Anterior cingulate cortex (tissue), 58 donors: ENCODE measurements around the gene HYOU1.
A peak's percentile ranks its signal among the peaks of the same experiment; 100 is the strongest.
"Not testable (repeated sequence)": the region's sequence is repeated elsewhere in the genome, so short reads cannot be mapped to it uniquely, and the experiment has no call there.

Source experiments
- DNase-seq, 58 donors: peaks; one replicate each; lab custom pipeline; 2025; lab: John Stamatoyannopoulos, UW

Gene HYOU1

DNA sequence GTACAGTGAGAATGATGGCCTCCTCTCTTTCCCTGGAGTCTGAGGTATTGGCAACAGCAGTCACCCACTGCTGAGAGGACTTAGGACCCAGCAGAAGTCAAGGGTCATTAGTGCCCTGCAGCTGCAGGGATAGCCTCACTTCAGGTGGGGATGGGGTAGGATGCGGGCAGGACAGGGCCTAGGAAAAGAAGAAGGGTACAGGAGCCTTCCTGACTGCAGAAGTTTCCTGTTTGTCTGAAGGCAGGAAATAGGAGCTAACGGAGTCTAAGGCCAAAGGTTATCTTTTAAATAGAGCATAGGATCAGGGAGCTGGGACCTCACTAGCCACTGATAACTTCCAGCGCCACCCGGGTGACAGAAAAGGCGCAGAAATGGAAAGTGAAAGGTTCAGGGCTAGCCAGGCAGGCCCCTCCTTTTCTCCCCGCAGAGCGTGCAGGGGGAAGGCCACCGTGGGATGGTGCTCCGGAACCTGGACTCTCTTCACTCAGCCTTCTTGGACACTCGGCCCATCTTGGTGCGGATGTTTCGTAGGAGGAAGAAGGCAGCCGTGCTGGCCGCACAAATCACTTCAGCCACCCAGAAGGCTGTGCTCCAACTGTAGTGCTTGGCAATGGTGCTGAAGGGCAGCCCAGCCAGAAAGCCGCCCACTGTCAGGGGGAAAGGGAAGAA lies 32.4 kb downstream of the HYOU1 start:
- no peak for DNase-seq

DNA sequence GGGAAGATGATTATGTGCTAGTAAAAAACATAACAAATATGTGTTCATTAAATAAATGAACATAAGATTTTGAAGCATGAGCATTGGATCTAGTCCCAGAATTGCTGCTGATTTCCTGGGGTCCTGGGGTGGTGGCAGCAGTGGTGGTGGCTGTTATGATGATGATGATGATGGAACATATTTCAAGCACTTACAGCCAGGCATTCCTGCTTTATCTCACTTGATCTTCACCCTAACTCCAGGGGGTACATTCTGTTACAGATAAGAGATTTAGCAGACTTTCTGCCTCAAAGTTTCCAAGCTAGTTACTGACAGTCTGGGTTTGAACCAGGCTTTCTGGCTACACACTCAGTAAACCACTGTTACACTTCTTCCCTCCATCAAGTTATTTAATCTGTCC lies 33.3 kb downstream of the HYOU1 start:
- DNase-seq = no peak

DNA sequence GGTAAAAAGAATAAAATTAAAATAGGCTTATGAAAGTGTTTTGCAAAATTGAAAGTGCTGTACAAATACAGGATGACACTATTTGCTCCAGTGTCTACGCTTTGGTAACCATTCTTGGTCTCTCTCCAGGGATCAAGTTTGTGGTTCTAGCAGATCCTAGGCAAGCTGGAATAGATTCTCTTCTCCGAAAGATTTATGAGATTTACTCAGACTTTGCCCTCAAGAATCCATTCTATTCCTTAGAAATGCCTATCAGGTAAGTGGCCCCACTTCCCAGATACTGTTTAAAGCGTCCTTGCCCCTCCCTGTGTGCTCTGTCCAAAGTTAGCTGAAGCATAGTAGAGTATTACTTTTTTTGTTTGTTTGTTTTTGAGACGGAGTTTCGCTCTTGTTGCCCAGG lies 35.4 kb downstream of the HYOU1 start:
- no peak for DNase-seq

DNA sequence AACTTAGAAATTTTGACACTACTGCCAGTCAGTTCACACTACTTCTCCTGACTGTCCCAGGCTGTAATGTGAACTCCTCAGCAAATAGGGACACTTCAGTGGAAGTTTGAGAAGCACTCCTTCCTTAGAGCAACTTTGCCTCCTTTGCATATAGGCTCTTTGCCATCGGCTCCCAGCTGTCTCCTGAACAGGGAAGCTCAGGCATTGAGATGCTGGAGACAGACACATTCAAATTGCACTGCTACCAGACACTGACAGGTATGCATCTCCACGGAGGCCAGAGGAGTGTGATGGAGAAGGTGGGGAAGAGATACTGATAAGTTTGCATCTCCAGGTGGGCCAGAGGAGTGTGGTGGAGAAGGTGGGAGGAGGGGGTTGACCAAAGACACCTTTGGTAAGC lies 37.0 kb downstream of the HYOU1 start:
- DNase-seq = no peak

DNA sequence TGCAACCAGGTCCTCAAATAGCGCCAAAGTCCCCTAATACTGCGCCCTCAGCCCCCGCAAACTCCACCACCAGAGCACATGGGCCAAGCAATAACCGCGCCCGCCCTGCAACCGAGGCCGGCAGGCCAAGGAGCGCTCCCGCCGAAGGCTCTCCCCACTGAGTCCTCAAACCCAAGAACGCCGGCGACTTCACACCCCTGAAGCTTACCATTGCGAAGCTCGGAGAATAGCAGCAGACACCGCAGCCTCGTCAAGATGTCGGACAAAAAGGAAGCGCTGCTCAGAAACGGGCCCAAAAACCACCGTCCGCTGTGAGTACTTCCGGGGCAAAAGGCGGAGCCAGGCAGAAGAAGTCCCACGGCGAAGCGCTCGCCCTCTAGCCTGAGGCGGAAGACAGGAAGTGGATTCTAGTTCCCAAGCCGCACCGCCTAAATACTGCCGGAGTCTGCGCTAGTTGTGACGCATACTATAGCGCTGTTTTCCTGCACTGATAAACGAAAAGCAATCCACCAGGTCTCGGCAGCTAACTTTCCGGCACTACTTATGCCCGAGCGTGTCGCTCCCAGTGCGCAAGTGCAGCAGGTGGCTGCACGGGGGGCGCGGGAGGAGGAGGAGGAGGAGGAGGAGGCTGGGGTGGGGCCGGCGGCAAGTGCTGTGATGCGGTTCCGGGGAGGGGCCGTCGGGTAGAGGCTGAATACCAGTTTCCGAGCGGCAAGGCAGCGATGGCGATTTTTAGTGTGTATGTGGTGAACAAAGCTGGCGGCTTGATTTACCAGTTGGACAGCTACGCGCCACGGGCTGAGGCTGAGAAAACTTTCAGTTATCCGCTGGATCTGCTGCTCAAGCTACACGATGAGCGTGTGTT lies 38.7 kb downstream of the HYOU1 start, which contains the start of the genes RPS25 and TRAPPC4:
Gene RPS25, minus strand, starts transcription at position 270 of the 865 bp plus-strand sequence. Its CDS starts 59 bp downstream, at position 211.
Gene TRAPPC4, plus strand, starts transcription at position 693 of the 865 bp plus-strand sequence. Its CDS starts 30 bp downstream, at position 723.
- DNase-seq = peak; percentile 79 to 100 (median 97)

DNA sequence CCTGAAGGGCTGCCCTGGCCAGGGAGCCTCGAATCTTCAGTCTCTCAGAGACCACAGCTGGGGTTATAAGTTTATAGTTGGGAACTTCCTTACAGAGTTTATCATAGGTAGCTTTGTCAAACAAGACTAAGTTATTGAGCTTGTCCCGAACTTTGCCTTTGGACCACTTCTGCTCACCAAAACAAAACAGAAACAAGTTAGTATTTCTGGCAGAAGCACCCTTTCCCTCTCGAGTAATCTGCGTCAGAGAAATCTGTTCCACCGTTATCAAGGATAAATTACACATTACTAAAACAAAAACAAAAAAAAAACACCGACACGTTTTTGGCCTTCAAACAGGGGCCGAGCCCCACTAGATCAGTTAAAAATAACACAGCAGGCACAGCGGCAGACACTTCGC lies 39.6 kb downstream of the HYOU1 start:
- not testable (repeated sequence) for DNase-seq

DNA sequence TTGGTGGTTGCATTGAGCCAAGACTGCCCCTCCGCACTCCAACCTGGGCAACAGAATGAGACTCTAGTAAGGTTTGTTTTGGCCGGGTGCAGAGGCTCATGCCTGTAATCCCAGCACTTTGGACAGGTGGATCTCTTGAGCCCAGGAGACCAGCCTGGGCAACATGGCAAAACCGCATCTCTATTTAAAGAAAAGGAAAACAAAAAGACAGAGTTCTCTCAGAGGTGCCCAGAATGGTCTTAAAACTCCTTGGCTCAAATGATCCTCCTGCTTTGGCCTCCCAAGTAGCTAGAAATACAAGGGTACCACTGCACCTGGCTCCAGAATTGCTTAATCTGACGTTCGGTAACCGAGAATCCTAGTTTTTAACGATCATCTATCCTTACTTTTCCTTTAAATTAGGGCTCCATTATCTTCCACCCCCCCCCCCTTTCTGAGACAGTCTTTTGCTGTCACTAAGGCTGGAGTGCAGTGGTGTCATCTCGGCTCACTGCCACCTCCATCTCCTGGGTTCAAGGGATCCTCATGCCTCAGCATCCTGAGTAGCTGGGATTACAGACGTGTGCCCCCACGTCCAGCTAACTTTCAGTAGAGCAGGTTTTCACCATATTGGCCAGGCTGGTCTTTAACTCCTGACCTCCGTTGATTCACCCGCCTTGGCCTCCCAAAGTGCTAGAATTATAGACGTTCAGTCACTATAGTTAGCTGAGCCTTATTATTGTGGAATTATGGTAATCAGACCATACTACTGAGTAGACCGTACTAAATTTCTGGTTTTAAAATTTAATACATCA lies 40.6 kb downstream of the HYOU1 start:
- no peak for DNase-seq

DNA sequence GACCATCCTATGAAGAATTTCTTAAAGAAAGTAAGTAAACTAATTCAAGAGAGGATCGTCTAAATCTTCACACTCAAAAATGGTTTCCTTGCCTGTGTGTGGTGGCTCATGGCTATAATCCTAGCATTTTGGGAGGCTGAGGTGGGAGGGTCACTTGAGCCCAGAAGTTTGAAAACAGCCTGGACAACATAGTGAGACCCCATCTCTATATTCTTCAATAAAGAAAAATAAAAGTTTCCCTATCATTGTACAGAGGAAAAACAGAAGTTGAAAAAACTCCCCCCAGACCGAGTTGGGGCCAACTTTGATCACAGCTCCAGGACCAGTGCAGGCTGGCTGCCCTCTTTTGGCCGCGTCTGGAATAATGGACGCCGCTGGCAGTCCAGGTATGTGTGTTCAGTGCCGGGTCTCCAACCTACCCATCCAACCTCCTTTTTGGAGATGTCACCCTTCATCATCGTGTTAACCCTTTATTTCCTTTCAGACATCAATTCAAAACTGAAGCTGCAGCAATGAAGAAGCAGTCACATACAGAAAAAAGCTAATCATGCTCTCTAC lies 41.9 kb downstream of the HYOU1 start:
- DNase-seq = no peak

DNA sequence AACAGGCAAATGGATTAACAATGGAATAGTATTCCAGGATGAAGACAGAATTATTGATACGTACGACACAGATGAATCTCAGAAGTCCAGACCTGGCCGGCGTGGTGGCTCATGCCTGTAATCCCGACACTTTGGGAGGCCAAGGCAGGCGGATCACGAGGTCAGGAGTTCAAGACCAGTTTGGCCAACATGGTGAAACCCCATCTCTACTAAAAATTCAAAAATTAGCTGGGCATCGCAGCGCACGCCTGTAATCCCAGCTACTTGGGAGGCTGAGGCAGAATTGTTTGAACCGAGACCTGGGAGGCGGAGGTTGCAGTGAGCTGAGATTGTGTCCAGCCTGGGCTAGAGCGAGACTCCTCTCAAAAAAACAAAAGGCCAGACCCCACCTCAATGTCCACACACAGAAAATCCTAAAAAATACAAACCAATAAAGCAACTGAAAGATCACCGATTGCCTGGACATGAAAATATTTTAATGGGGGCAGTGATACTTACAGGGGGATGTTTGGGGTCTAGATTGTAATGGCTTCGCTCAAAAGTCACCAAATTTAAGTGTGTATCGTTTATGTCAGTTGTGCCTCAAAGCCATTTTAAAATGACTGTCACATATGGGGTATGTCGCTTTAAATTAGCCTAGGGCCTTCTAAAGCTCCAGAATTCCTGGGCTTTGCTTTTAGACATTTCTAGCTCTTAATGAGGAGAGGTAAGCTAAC lies 42.6 kb downstream of the HYOU1 start:
- DNase-seq = no peak

DNA sequence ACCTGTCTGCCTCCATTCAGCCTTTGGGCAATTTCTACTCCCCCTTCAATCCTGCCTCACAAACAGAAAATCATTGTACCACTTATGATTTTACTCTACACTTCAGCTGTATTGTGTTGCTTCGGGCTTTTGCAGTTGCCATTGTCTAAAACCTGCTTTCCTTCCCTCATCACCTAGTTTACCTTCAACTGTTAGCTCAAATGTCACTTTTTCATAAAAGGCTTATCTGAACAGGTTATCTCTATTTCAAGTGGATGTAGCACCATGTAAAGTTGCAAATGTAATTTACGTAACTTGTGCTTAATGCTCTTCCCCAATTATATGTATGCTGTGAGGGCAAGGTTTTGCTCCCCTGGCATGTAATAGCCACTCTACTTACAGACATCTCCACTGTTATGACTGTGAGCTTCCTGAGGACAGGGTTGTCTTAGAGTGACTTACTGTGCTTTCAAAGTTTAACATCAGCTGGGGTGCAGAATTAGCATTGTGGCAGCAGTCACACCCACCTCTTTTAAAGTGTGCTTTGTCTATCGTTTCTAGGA lies 44.3 kb downstream of the HYOU1 start:
- no peak for DNase-seq

DNA sequence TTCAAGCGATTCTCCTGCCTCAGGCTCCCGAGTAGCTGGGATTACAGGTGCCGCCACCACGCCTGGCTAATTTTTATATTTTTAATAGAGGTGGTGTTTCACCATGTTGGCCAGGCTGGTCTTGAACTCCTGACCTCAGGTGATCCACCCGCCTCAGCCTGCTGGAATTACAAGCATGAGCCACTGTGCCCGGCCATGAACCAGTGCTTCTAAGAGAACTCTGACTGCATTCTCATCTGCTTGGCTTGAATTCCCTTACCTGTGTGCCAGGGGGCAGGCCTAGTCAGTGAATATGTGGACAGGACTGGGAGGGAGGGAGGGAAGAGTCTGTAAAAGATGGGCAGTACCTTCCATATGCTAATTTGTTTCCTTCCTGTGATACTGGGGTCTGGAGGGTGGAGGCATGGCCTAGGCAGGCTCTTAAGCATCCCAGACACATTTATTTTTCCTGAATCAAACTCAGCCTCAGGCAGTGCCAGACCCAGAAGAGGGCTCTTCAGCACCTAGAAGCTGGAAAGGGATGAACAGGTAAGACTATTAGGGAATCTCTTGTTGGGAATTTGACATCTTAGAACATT lies 45.4 kb downstream of the HYOU1 start:
- no peak for DNase-seq

DNA sequence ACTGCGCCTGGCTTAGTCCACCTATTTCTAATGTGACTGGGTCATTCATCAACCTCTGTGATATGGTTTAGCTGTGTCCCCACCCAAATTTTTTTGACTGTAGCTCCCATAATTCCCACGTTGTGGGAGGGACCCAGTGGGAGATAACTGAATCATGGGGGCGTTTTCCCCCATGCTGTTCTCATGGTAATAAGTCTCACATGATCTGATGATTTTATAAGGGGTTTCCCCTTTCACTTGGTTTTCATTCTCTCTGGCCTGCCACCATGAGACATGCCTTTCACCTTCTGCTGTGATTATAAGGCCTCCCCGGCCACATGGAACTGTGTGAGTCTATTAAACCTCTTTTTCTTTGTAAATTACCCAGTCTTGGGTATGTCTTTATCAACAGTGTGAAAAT lies 50.3 kb downstream of the HYOU1 start:
- no peak for DNase-seq

DNA sequence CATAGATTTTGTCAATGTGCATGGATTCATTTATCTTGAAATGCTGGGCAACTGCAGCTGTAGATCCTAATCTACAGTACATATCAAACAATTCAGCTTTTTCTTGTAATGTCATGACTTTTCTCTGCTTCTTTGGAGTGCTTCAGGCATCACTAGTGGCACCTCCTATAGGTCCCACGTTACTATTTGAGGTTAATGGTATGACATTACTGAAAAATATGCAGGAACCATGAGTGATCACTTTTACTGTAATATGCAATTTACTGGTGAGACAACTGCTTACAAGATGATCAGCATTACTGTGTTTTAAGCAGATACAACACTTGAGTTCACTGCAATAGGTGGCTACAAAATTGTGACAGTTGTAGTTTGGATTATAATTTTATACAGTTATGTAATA lies 56.1 kb downstream of the HYOU1 start:
- no peak for DNase-seq

DNA sequence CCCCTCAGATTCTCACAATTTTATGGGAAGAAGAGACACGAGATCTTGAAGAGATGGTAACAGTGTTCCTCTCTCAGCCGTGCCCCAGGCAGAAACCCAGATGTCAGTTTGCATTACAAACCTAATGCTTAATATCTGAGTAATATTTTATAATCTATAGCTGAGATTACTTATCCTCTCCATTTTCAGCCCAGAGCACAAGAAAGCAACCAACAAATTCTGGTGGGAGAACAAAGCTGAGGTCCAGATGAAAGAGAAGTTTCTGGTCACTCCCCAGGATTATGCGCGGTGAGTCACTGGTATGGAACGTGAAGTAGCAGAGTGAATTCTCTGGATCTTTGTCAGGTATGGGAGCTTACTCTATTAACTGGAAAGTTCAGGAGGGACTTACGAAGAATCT lies 58.2 kb downstream of the HYOU1 start:
- DNase-seq = no peak

DNA sequence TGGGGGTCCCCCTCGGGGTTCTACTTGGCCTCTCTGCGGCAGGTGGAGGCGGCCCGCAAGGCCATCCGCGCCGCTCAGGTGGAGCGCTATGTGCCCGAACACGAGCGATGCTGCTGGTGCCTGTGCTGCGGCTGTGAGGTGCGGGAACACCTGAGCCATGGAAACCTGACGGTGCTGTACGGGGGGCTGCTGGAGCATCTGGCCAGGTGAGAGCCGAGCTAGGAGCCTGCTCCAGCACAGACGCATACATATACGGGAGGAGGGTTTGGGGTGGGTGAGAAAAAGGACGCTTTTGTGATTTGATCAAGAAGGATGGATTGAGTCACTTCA lies 58.7 kb downstream of the HYOU1 start:
- peak in 3 of 58 donors; percentile 14 to 52 (median 44) for DNase-seq

DNA sequence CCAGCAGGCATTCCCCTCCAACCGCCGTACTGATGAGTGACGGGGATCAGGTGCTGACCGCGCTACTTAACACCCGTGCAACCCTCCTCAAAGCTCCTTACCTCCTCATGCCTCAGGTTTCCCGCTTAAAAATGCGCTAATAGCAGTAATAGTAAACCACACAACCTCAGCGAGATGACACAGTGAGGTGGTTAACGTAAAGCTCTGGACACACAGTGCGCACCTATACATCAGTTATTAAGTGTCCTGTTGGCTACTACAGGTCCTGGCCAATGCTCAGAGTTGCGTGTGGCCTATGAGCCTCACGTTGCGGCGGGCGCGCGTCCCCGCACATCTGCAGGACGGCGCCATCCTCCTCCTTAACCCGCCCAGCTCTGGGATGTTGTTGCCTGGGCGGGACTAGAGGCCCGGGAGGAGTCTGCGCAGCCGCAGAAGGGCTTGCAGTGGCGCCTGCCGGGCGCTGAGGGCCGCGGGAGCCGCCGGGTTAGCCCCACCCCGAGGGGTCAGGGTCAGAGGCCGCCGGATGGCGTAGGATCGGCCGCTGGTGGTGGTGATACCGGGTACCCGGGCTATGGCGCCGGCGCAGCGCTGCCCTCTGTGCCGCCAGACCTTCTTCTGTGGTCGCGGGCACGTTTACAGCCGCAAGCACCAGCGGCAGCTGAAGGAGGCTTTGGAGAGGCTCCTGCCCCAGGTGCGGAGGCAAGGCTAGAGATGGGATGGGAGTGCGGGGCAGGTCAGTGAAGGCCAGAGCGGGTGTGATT lies 59.2 kb downstream of the HYOU1 start, which contains the start of gene CENATAC:
Gene CENATAC, plus strand, starts transcription at position 512 of the 761 bp plus-strand sequence. Its CDS starts 60 bp downstream, at position 572.
- DNase-seq = peak; percentile 63 to 98 (median 94)

DNA sequence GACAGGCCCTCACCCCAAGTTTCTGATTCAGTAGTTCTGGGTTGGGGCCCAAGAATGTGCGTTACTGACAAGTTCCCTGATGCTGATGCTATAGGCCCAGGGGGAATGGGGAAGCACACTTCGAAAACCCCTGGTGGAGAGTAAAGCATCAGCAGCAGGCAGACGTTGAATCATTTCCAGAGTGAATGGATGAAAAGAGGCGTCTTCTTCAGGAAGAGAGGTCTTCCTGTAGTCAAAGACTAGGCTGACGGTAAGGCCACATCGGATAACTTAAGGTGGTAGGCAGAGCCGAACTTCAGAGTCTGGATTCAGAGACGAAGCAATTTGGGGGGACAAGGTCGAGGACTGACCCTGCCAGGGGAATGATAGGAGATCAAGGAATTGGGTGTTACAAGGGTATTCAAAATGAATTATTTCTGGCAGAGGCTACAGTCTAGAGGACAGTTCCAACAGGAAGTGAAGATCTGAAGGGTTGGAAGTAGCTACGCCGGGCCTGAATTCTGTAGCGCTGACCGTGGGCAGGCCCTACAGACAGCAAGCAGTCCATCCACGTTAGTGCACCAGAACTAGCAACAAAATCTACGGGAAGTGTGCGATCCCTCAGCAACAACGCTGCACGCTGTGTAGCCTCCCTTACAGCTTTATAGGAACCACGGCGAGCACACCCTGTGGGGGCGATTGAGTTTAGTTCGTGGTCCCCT lies 59.9 kb downstream of the HYOU1 start:
- DNase-seq = peak in 11 of 58 donors; percentile 3 to 56 (median 34)
